HG03175 (cell line): ENCODE data around the gene GPR157.
"Not testable (repeated sequence)": the region's sequence is repeated elsewhere in the genome, so short reads cannot be mapped to it uniquely, and the experiment has no call there.

ENCODE experiments used
- ATAC-seq: cut with Tn5 transposase; IDR thresholded peaks from one replicate; pipeline ENCODE4 v1.9.1; 2021; ENCODE audit warnings: mild to moderate bottlenecking, moderate library complexity; ENCODE audit not compliant: unreplicated experiment

GPR157 gene

DNA sequence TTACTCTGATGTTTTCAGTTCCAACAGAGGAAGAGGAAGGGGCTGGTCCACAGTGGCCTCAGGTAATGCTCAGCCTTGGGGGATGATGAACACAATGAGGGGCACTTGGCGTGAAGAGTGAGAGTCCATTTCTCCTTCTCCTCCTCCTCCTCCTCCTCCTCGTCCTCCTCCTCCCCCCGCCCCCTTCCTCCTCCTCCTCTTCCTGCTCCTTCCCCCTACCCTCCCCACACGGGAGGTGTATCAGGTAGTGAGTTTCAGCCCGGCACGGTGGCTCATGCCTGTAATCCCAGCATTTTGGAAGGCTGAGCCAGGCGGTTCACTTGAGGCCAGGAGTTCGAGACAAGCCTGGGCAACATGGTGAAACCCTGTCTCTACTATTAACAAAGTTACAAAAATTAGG, 17.3 kb upstream of the GPR157 start:
- ATAC-seq: no peak

DNA sequence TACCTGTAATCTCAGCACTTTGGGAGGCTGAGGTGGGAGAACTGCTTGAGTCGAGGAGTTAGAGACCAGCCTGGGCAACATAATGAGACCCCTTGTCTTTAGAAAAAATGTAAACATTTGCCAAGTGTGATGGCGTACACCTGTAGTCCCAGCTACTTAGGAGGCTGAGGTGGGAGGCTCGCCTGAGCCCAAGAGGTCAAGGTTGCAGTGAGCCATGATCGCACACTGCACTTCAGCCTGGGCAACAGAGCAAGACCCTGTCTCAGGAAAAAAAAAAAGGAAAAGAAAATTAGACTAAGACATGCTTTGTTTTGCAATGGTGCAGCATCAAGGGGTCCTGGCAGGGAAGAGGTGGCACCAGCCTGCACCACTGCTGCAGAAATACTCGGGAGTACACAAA, 16.8 kb upstream of the GPR157 start:
- ATAC-seq: no peak

DNA sequence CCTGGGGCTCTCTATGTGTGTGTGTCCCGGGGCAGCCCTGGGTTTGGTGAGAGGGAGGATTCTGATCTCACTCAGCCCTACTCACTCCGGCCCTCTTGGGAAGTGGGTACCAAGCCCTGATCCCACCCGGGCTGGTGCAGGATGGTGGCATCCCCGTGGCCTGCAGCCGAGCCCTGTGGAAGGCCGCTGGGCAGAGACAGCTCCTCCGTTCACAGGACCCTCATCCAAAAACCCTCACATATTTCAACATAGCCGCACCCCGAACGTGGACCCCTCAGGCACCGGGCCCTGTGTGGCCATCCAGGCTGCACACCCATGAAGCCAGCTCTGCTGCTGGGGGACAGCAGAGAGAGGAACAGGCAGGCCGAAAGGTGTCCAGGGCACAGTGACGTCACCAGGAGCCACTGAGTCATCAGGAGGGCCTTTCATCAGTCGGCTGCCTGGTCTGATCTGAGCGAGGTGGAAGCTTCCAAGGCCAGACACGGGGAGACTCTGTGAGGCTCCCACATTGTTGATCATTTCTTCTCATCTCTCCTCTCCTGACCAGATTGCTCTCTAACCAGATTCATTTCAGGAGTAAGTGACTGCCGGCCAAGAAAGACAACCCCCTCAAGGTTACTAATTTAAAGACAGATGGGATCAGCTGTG, 16.2 kb upstream of the GPR157 start:
- no peak for ATAC-seq

DNA sequence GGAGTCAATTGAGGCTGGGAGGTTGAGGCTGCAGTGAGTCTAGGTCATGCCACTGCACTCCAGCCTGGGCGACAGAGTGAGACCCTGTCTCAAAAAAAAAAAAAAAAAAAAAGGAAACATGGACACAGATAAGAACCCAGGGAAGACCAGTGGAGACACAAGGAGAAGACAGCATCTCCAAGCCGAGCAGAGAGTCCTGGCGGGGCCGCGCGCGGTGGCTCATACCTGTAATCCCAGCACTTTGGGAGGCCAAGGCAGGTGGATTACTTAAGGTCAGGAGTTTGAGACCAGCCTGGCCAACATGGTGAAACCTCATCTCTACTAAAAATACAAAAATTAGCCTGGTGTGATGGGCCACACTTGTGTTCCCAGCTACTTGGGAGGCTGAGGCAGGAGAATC, 15.6 kb upstream of the GPR157 start:
- not testable (repeated sequence) for ATAC-seq

DNA sequence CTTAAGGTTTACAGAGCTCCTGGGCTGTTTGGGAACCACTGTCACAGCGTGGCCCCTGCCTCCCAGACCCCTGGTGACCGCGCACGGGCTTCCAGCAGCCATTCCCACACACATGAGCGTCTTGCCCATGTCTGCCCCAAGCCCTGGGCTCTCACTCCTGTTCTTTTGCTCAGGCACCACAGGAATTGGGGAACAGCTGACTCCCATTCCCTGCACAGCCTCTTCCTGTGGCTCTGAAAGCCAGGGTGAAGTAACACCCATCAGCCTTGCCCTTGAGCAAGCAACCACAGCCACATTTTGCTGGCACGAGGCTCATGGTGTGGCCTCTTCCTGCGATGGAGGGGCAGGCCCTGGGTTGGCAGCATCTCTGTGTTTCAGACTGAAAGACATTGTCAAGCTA, 14.3 kb upstream of the GPR157 start:
- ATAC-seq: no peak

DNA sequence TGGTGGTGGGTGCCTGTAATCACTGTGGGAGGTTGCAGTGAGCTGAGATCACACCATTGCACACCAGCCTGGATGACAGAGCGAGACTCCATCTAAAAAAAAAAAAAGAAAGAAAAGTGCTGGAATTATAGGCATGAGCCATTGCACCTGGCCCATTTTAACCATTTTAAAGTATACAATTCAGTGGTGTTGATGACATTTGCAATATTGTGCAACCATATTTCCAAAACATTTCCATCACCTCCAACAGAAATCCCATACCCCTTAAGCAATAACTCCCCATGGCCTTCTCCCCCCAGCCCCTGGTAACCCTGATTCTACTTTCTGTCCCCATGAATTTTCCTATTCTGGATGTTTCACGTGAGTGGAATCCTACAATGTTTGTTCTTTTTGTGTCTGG, 11.0 kb upstream of the GPR157 start:
- no peak for ATAC-seq

DNA sequence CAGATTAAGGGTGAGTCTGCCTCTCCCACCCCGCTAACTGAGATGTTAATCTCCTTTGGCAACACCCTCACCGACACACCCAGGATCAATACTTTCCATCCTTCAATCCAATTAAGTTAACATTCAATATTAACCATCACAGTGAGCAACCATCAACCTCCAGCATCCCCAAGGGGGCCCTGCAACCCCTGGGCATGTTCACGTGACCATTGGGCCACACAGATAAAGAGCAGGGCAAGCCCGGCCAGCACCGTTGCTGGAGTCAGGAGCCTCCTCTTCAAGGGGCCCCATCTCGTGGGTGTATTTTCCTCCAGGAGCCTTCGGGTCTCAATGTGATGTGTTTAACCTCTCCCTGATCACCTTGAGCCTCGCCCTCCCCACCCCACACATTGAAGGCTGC, 8.0 kb upstream of the GPR157 start:
- ATAC-seq: no peak

DNA sequence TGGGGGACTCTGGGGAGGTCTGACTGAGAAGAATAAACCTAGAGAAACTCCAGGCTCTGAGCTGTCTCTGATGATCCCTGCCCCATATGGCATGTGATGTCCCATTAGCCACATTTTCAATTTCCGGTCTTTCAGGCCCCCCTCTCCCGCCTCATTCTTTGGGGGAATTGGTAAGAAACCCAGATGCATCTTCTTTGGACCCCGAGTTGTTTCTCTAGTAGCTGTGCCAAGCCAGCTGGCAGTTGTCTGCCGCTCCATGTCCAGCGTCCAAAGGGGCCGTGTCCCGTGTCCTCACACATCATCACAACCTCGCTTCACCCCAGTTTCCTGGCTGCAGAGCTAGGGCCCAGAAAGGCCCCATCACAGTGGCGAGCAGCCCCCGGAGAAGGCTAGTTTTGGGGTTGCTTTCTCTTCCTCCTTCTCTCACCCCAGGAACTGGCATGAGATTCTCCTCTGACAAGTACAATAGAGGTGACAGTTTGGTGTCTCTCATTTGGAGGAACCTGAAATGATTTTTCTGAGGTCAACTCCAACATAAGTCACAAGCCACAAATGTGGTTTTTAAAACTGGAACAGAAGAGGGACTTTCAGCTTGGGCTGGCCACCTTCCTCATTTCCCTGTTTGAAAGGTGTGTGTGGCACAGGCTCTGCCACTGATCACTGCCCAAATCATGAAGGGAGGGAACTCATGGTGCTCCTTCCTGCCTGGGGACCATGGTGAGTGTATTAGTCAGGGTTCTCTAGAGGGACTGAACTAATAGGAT, 6.4 kb upstream of the GPR157 start:
- ATAC-seq: no peak

DNA sequence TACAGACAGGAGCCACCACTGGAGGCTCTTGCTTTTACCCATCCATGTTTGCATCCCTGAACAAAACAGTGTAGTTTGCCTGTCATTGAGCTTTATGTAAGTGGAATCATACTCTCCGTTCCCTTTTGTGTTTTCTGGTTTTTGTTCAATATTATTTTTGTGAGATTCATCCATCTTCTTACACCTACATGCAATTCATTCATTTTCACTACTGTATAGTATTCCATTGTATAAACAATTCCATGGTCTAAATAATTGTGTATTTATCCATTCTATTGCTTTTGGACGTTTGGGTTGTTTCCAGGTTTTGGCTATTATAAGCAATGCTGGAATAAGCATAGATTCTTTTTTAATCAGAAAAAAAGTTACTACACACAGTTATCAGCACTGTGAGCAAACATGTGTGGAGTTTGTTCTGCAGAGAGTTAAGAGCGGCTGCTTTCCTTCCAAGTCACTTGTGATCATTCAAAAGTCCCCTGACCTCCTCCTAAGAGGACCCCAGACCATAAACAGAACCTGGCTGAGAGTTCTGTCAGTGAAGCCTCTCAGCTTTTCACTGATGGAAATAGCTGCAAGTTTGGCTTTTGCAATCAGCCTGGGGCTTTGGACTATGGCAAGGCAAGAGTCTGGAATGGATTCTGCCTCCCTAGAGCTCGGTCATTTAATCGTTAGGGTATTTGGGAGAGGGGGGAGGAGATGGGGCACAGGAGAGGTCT, 5.1 kb upstream of the GPR157 start:
- ATAC-seq: no peak

DNA sequence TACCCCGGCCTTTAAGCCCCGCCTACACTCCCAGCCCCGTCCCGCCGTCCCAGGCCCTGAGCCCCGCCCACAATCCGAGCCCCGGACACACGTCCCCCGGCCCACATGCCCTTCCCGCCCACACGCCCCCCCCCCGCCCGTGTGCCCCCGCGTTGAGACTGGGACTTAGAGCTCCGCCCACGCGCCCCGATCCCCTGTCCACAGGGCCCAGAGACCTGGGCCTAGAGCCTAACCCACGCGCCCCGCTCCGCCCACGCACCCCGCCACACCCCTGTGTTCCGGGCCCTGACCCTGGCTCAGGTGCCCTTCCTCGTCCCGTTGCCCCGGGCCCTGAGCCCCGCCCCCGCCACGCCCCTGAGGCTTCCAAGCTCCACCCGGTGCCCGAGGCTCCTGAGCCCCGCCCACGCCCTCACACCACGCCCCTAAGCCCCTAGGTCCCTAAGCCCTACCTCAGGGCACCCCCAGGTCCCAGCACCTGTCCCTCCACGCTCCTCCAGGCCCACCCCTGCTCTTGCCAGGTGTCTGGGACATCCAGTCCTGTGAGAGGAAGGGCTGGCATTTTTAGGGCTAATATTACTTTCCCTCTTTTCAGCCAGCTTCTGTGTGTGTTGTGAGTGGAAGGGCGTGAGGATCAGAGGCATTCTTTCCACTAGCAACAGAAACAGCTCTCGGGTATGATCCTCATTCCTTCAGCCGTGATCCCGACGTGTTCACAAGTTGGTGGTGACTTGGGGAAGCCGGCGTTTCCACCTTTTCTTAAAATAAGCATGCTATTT, 552 bp upstream of the GPR157 start:
- peak; percentile 57 for ATAC-seq

DNA sequence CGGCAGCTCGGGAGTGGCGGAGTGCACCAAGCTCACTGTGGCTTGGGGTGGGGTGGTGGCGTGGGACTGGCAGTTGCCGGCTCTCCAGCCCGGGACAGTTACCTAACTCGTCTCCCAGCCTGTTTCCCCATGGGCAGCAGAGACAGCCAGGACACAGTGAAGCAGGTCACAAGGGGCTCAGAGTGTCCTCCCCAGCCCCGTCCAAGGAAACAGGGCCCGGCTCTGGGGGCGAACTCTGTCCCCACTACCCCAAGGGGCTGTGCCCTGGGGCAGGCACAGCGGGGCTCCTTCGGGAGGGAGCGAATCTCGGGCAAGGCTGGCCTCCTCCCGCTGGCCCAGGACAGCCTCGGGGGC, 759 bp downstream of the GPR157 start:
- no peak for ATAC-seq

DNA sequence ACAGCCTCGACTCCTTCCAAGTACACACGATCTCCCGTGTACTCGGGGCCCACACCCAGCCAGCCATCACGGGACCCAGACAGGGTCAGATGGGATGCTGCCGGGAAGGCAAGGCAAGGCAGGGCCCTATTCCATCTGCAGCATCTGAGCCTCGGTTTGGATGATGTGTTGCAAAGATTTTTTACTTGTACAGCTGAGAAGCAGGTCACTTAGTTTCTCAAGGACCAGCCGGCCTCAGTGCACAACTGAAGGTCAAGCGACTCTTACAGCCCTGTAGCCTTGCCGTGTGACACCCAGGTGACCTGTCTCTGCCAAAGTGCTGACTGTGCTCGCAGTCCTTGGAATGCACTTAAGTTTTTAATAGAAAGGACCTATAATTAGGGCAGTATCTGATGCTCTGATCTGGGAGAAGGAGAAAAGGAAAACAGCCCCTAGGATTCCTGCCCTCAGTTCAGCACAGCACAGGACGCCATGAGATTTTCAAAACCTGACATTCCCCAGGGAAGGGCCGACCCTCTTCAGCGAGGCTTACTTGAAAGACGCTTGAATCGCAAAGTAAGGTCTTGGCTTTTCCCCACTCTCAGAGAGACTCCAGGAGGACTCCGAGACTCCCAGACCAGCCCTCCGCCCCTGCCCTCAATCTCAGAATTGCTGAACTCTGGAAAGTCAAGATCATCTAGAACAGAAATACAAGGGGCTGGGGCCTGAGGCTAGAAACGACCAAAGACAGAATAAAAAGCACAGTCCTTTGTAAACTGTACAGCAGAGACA, 1.3 kb downstream of the GPR157 start:
- no peak for ATAC-seq

DNA sequence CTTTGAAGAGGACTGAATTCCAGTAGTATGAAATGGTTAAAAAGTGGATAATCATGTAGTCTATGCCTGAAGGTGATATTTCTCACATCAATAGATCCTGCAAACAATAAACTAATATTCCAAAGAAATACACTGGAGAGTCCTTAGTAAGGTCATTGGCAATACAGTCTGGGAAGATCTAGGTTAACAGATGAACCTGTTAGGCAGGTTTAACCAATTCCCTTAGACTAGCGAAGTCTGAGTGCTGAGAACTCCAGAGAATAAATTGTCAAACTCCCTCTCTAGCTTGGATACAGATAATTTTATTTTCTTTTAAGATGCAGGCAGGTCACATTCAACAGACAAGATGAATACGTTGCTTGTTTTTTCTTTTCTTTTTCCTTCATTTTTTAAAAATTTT, 2.4 kb downstream of the GPR157 start:
- no peak for ATAC-seq

DNA sequence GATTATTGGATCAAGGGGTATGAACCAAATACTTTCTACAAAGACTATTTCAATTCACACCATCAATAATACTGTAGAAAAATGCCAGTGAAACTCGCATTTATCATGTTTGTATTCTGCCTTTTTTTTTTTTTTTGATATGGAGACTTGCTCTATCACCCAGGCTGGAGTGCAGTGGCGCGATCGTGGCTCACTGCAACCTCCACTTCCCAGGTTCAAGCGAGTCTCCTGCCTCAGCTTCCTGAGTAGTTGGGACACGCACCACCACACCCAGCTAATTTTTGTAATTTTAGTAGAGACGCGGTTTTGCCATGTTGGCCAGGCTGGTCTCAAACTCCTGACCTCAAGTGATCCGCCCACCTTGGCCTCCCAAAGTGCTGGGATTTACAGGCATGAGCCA, 3.1 kb downstream of the GPR157 start:
- not testable (repeated sequence) for ATAC-seq

DNA sequence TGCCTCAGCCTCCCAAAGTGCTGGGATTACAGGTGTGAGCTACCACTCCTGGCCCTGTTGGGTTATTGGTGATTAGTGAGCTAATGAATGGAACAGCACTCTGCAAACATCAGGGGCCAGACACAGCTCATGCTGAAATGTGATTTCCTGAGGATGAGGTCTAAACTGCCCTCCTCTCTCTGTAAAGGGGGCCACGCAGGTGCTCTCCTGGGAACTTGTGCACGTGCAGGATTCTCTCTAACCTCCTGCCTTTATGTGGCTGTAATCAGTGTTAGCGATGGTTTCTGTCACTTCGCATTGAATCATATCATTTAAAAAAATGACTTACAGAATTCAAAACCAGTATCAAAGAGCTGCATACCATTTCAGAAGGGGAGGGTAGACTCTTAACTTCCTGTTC, 3.6 kb downstream of the GPR157 start:
- ATAC-seq: no peak

DNA sequence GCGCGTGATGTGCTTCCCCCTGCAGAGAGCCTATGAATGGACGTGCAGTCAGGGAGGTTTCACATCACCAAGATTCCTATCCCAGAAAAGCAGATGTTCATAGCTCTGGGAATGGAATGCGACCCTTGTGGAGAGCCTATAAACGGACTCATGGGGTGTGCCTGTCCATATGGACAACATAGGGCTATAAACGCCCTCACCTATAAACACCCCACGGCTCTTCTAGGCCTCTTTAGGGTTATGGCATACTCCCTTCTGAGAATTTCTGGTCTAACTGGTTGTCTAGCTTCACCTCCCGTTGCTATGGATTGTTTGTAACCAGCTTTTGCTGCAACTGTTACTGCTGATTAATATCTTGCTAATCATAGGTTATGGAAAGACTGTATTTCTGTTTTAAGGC, 4.5 kb downstream of the GPR157 start:
- ATAC-seq: not testable (repeated sequence)

DNA sequence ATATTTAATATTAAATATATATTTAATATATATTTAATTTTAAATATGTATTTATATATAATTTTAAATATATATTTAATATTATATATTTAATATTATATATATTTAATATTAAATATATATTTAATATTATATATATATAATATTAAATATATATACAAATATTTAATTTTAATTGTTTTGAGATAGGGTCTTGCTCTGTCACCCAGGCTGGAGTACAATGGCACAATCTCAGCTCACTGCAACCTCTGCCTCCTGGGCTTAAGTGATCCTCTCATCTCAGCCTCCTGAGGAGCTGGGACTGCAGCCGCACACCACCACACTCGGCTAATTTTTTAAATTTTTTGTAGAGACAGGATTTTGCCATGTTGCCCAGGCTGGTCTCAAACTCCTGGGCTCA, 5.2 kb downstream of the GPR157 start:
- ATAC-seq: not testable (repeated sequence)

DNA sequence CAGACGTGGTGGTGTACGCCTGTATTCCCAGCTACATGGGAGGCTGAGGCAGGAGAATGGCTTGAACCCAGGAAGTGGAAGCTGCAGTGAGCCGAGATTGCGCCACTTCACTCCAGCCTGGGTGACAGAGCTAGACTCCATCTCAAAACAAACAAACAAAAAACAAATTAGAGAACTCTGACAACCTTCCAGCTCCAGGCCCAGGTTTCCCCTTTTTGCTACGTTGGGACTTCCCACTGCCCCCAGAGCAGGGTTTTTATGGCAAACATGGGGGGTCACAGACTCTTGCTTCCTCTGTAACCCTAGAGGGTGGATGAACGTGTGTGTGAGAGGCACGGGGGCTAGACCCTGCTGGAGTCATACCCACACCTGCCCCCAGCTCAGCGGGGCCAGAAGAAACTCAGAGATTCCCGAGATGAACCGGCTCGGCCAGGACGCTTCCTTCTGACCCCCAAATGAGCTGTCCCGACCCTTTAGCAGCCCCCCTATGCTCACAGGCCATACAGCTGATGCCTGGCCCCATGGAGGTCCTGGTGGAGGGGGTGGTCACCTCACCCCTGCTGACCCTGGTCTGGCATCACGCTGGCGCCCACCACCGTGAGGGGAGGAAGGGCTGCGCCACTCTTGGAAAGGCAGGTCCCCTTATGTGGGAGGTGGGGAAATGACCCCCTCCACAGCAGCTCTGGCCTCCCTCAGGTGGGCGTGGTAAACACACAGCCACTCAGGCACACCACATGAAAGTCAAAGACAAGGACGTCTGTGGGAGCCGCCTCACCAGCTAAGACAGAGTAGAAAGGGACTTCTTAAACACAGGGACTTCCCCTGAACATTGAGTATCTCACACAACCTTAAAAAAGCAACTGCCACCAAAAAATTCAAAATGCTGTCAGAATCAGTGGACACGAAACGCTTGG, 7.1 kb downstream of the GPR157 start:
- ATAC-seq: no peak

DNA sequence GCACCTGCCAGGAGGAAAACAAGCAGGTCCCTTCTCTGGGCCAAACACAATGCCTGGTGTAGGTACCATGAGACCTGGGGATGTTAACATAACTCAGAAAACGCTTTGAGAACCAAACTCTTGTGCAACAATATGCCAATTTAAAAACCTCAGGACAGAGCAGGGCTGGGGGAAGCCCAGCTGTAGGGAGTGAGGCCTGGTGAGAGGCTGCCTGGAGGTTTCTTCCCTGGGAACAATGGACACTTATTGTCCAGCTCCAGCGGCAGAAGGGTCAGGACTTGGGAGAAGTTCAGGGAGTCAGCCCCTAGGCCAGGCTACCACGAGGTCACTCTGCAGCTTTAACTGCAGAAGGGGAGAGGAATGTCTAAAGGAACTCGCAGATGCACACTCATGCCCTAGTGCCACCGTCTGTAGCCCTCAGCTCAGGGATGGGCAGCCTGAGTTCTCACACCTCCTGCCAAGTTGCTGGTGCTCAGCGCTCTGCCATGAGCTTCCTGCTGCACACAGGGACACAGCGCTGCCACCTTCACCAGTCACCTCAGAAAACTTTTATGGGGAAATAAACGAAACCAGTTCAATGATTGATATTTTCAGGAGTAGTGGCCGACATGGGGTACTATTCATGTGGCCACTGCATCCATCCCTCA, 8.5 kb downstream of the GPR157 start:
- ATAC-seq: no peak
